GM19240 (cell line): Measurements from ENCODE around the gene EFCAB5.

ENCODE experiments used
- DNase-seq: peaks from one replicate; pipeline ENCODE4 v3.0.0; 2011; ENCODE audit warnings: low spot score; ENCODE audit not compliant: insufficient read length

Gene EFCAB5

DNA sequence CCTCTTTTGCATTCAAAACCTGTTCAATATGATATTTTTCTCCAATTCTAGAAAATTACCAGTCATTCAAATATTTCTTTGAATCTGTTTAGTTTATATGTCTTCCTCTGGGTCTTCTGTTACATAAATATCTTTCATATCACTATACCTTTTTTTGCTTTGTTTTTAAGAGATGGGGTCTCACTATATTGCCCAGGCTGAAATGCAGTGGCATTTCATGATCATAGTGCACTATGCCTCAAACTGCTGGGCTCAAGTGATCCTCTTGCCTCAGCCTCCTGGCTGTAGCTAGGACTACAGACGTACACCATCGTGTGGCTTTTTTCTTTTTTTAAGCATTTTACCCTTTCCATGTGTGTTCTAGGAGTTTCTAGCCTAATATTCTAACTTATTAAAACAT is 214.0 kb downstream of the EFCAB5 start:
- no peak for DNase-seq
